ENCODE results near the gene FHIT.
"Not testable (repeated sequence)": the region's sequence is repeated elsewhere in the genome, so short reads cannot be mapped to it uniquely, and the experiment has no call there.

FHIT gene

GRCh38 chr3:60584250-60584649 lies 667.0 kb downstream of the FHIT start:
- DNase-seq (ENCODE audit: low read depth in 1 of 2, low spot score in 1 of 2): no peak

GRCh38 chr3:60582288-60582687 lies 669.0 kb downstream of the FHIT start:
- no peak for DNase-seq (ENCODE audit: low read depth in 1 of 2, low spot score in 1 of 2)

GRCh38 chr3:60580809-60581208 lies 670.4 kb downstream of the FHIT start:
- DNase-seq (ENCODE audit: low read depth in 1 of 2, low spot score in 1 of 2): no peak

GRCh38 chr3:60579734-60580133 lies 671.5 kb downstream of the FHIT start:
- DNase-seq (ENCODE audit: low read depth in 1 of 2, low spot score in 1 of 2): no peak

DNA sequence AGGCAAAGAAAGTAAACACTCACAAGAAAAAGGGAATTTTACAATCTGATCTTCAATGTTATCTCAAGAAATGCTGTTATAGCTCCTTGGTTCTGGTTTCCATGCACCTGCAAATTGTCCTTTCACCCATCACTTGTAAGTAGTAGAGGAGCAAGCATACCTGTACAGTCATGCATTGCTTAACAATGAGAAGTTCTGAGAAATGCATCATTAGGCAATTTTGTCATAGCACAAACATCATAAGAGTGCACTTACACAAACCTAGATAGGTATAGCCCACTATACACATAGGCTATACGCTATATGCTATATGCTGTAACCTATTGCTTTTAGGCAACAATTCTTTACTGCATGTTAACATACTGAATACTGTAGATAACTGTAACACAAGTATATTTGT lies 672.3 kb downstream of the FHIT start:
- DNase-seq (ENCODE audit: low read depth in 1 of 2, low spot score in 1 of 2): no peak

DNA sequence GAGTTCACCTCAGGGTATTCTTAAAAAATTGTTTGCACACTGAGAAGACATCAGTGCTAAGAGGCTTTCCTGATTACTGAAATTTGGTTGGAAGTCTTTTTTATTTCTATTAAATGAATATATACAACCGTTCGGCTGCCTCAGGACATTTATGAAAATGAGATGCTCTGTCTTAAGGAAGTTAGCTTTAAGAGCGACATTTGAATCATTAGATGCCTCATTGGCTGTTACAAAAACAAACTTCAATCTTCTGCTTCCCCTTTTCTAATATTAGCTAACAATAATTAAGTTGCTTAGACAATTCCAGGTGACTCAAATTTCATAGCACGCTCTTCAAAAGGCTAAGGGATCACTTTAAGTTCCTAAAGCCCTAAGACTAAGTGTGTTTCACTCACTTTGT lies 673.7 kb downstream of the FHIT start:
- no peak for DNase-seq (ENCODE audit: low read depth in 1 of 2, low spot score in 1 of 2)

- no peak for DNase-seq (ENCODE audit: low read depth in 1 of 2, low spot score in 1 of 2)
Measured at GRCh38 chr3:60575718-60576272, 675.5 kb downstream of the FHIT start.

DNA sequence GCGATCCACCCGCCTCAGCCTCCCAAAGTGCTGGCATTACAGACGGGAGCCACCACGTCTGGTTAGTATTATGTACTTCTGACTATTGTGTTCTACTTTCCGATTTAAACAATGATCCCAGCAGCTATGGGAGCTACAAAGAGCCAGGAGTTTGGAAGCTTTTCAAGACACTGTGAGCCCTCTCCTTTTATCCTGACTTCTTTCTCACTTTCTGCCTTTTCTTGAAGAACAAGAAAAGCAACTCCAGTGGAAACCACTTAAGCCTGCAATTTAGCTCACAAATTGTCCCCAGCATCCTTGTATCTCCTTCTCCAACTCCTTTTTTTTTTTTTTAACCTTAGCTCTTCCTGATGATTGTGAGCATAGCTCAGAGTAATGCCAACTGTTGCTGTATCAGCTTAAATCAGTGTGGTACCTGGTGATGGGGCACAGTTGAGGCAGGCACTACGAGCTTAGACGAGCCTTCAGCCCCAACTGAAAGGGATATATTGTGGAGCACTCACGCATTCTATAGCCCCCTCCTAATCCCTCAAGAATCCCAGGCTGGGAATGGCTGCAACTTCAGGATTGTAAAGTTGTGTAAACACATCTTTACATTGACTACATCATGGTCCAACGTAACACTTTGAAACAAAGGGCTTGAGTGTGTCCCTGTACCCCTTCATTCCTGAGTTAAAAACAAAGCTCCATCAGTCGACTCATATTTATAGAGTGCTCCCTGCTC lies 677.0 kb downstream of the FHIT start:
- no peak for DNase-seq (ENCODE audit: low read depth in 1 of 2, low spot score in 1 of 2)

GRCh38 chr3:60573494-60573893 lies 677.8 kb downstream of the FHIT start:
- no peak for DNase-seq (ENCODE audit: low read depth in 1 of 2, low spot score in 1 of 2)

GRCh38 chr3:60571511-60571910 lies 679.7 kb downstream of the FHIT start:
- no peak for DNase-seq (ENCODE audit: low read depth in 1 of 2, low spot score in 1 of 2)

DNA sequence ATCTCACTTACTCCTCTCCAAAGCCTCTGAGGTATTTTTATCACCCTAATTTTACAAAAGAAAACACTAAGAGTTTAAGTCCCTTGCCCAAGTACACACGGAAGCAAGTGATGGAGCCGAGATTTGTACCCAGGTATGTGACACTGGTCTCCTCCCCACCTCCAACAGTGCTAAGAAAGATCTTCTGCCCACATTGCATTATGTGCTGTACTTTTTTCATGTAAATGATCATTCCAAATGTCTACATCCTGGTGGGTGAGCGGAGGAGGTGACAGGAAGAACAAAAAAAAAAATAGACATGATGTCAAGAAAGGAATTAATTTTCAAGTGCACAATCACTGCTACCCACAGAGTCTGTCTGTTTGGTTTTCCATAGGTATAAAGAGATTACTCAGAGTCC lies 694.1 kb downstream of the FHIT start:
- no peak for DNase-seq (ENCODE audit: low read depth in 1 of 2, low spot score in 1 of 2)

GRCh38 chr3:60555686-60556354 lies 695.4 kb downstream of the FHIT start:
- DNase-seq (ENCODE audit: low read depth in 1 of 2, low spot score in 1 of 2): no peak

GRCh38 chr3:60553144-60553543 lies 698.1 kb downstream of the FHIT start:
- no peak for DNase-seq (ENCODE audit: low read depth in 1 of 2, low spot score in 1 of 2)

DNA sequence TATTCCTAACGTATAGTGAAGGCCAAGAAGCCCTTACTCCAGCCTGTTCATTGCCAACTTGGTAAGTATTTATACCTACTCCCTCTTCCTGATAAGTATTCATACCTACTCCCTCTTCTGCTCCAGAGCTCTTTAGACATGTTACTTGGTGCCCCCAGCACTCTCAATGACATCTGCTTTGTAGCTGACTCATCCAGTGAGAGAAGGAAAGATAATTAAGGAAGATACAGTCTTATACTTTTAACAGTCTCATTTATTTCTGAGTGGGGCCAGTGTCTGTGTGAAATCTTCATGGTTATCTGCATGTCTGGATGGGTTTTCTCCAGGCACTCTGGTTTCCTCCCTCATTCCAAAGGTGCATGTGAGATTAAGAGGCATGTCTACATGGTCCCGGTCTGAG lies 698.7 kb downstream of the FHIT start:
- DNase-seq (ENCODE audit: low read depth in 1 of 2, low spot score in 1 of 2): no peak

- no peak for DNase-seq (ENCODE audit: low read depth in 1 of 2, low spot score in 1 of 2)
Measured at GRCh38 chr3:60551455-60552209, 699.6 kb downstream of the FHIT start.

GRCh38 chr3:60549863-60550262 lies 701.4 kb downstream of the FHIT start:
- DNase-seq (ENCODE audit: low read depth in 1 of 2, low spot score in 1 of 2): no peak

GRCh38 chr3:60542995-60543394 lies 708.3 kb downstream of the FHIT start:
- no peak for DNase-seq (ENCODE audit: low read depth in 1 of 2, low spot score in 1 of 2)

DNA sequence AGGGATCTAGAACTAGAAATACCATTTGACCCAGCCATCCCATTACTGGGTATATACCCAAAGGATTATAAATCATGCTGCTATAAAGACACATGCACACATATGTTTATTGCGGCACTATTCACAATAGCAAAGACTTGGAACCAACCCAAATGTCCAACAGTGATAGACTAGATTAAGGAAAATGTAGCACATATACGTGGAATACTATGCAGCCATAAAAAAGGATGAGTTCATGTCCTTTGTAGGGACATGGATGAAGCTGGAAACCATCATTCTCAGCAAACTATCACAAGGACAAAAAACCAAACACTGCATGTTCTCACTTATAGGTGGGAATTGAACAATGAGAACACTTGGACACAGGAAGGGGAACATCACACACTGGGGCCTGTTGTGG lies 711.9 kb downstream of the FHIT start:
- DNase-seq (ENCODE audit: low read depth in 1 of 2, low spot score in 1 of 2): not testable (repeated sequence)

DNA sequence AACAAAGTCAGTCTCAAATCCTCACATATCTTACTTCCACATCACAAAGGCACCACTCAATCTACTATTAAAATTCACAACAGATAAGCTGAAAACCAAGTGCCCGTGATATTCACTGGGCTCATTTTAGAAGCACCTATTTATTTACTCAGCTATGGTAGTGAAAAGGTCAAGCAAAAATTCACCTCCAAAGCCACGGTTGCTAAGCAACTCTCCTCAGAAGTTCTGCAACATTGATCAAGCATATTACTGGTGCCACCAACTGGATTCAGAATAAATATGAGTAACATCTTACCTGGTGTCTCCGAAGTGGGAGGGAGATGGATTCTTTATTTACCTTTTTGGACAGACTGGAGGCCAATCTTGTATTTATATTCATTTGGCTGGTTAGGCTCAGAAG lies 714.8 kb downstream of the FHIT start:
- DNase-seq (ENCODE audit: low read depth in 1 of 2, low spot score in 1 of 2): no peak

DNA sequence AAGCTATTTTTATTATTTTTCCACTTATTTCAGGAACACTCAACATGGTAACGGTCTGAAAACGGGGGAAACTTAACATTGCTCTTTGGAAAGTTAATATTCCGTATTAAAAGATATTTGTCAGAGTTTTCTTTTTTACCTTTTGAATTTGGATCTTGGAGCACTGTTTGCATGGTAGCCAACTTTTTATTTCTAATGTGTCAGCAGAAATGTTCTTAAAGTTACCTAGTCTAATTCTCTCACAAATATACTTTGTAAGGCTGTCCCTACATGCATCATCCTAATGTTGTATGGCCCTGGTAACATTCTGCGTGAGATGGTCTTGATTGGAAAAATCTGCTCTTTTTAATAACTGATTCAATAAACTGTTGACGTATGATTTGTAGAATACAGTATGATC lies 719.5 kb downstream of the FHIT start:
- DNase-seq (ENCODE audit: low read depth in 1 of 2, low spot score in 1 of 2): no peak

DNA sequence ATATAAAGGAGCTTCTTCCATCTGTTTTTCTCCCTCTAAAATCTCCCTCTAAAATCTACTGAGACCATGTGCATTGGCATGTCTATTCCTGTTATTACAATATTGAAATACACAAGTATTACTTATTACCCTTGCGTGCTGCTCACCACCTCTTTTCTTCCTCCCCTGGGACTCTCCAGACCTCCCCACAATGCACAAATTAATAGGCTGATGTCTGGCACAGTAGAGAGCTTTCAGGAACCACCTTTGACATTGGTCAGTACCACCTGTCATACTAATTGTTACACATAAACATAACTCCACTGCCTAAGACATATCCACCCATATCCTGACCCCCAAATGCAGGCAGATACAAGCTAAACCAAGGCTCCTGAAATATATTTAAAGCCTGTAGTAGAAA lies 722.6 kb downstream of the FHIT start:
- no peak for DNase-seq (ENCODE audit: low read depth in 1 of 2, low spot score in 1 of 2)

- no peak for DNase-seq (ENCODE audit: low read depth in 1 of 2, low spot score in 1 of 2)
Measured at GRCh38 chr3:60523536-60523935, 727.7 kb downstream of the FHIT start.

Data from activated T-helper 1 cell treated with anti-CD3 and anti-CD28 coated beads, Interleukin-2, amount 50 U/mL, for 16 hours (primary cell).